ENCODE measurements around the gene FRMD1.

The FRMD1 gene

DNA sequence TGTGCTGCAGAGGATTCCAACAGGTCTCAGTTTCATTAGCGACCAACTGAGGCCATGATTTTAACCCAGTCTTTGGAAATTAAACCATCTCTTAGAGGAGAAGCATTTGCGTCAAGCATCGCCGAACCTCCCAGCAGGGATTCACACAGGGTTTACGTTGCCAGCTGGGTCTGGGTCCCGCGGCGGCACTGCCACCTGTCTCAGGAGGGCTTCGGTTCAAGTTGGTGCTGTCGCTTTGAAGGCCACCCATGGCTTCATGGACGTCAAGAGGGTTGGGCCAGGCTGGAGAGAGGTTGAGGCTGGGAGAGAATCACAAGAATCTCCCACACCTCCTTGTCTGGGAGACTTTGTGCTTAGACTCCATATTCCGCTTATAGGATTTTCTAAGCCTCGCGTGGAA, 43.0 kb upstream of the FRMD1 start:
- TF ChIP-seq POLR2AphosphoS5 (IDR thresholded peaks at IDR 0.05; ENCODE audit: low read depth, low read length) = no peak
- no peak for TF ChIP-seq SIN3A (IDR thresholded peaks at IDR 0.05; ENCODE audit: borderline replicate concordance, insufficient read depth, low read length)

DNA sequence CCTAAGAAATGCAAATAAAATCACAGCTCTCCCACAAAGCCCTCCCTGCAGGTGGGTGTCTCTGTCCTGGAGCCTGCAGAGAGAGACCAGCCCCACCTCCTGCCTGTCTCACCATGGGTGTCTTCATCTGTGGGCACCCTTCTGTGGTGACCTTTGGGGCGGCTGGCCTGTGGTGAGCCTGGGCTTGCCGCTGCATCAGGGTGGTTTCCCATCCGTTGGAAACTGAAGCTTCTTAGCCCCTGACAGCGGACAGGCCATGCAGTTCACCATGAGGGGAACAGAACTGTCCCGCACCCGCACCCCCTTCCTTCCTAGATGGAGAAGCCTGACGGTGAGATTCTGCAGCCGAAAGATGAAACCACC, 42.3 kb upstream of the FRMD1 start:
- TF ChIP-seq, protein P1, sequence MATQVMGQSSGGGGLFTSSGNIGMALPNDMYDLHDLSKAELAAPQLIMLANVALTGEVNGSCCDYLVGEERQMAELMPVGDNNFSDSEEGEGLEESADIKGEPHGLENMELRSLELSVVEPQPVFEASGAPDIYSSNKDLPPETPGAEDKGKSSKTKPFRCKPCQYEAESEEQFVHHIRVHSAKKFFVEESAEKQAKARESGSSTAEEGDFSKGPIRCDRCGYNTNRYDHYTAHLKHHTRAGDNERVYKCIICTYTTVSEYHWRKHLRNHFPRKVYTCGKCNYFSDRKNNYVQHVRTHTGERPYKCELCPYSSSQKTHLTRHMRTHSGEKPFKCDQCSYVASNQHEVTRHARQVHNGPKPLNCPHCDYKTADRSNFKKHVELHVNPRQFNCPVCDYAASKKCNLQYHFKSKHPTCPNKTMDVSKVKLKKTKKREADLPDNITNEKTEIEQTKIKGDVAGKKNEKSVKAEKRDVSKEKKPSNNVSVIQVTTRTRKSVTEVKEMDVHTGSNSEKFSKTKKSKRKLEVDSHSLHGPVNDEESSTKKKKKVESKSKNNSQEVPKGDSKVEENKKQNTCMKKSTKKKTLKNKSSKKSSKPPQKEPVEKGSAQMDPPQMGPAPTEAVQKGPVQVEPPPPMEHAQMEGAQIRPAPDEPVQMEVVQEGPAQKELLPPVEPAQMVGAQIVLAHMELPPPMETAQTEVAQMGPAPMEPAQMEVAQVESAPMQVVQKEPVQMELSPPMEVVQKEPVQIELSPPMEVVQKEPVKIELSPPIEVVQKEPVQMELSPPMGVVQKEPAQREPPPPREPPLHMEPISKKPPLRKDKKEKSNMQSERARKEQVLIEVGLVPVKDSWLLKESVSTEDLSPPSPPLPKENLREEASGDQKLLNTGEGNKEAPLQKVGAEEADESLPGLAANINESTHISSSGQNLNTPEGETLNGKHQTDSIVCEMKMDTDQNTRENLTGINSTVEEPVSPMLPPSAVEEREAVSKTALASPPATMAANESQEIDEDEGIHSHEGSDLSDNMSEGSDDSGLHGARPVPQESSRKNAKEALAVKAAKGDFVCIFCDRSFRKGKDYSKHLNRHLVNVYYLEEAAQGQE (IDR thresholded peaks at IDR 0.05; ENCODE audit: insufficient read depth in 1 of 2, low read depth in 2 of 2, low read length in 2 of 2) = no peak
- TF ChIP-seq TAF1 (IDR thresholded peaks at IDR 0.05; ENCODE audit: borderline replicate concordance, insufficient read depth, low read length) (no peak), FOXP2 (optimal IDR thresholded peaks at IDR 0.05; ENCODE audit: borderline replicate concordance, extremely low read depth, extremely low read length, insufficient read depth) (no peak), SIN3A (IDR thresholded peaks at IDR 0.05; ENCODE audit: borderline replicate concordance, insufficient read depth, low read length) (no peak), POLR2AphosphoS5 (IDR thresholded peaks at IDR 0.05; ENCODE audit: low read depth, low read length) (no peak)

DNA sequence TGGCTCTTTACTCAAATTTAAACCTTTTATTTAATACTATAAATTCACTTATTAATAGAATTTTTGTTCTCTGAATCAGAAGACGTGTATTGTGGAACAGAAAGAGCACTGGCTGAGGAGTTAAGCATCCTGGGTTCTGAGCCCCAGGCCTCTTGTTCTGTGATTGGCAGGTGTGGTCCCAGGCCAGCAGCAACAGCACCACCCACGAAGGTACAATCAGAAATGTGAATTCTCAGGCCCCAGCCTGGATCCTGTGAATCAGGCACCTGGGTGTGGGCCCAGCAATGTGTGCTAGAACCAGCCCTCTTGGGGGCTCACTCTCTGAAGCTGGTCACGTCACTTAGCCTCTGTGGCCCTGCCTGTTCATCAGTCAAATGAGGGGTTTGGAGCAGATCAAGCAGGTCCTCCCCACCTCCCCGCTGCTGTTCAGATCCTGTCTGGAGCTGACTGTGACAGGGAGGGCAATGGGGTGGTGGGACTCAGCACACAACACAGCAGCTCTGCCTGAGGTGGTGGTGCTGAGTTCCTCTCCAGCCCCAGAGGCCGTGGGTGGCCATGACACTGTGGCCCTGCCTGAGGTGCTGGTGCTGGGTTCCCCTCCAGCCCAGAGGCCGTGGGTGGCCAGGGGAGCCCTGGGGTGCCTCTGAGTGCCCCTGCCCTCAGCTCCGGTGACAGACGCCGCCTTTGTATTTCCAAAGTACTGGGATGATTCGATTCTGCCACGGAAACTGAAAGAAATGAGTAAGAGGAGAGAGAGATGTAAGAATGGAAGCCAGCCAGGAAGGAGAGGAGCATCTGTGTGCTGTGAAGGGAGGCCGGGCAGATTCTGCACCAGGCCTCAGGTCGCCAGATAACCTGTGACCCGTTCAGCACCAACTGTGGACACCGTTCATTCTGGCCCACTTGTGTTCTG, 41.6 kb upstream of the FRMD1 start:
- TF ChIP-seq FOXP2 (optimal IDR thresholded peaks at IDR 0.05; ENCODE audit: borderline replicate concordance, extremely low read depth, extremely low read length, insufficient read depth) (no peak), TAF1 (IDR thresholded peaks at IDR 0.05; ENCODE audit: borderline replicate concordance, insufficient read depth, low read length) (no peak), SIN3A (IDR thresholded peaks at IDR 0.05; ENCODE audit: borderline replicate concordance, insufficient read depth, low read length) (no peak), POLR2AphosphoS5 (IDR thresholded peaks at IDR 0.05; ENCODE audit: low read depth, low read length) (no peak)
- TF ChIP-seq, protein P1 (IDR thresholded peaks at IDR 0.05; ENCODE audit: insufficient read depth in 1 of 2, low read depth in 2 of 2, low read length in 2 of 2) = no peak

- TF ChIP-seq TAF1 (IDR thresholded peaks at IDR 0.05; ENCODE audit: borderline replicate concordance, insufficient read depth, low read length) = no peak
Measured at GRCh38 chr6:168119539-168119938, 40.5 kb upstream of the FRMD1 start.

GRCh38 chr6:168118935-168119334, 39.9 kb upstream of the FRMD1 start:
- no peak for TF ChIP-seq SIN3A (IDR thresholded peaks at IDR 0.05; ENCODE audit: borderline replicate concordance, insufficient read depth, low read length)
- no peak for TF ChIP-seq FOXP2 (optimal IDR thresholded peaks at IDR 0.05; ENCODE audit: borderline replicate concordance, extremely low read depth, extremely low read length, insufficient read depth)
- TF ChIP-seq TAF1 (IDR thresholded peaks at IDR 0.05; ENCODE audit: borderline replicate concordance, insufficient read depth, low read length) = no peak

DNA sequence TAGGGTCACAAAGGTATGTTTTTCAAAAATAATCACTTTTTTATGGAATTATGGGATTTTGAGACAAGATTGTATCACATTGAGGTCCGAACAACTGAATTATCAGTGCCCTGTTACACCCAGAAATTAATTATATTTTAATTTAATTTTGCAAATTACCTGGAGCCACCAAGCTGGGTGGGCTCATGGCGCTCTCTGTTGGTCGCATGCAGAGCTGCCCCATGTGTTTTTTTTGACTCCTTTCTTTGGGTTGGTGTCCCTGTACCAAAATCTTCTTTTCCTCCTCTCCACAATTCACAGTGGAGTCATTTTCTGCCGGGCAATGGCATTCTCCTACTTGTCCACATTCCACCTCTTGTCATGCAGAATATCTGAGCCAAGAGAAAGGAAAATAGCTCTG, 38.9 kb upstream of the FRMD1 start:
- TF ChIP-seq SIN3A (IDR thresholded peaks at IDR 0.05; ENCODE audit: borderline replicate concordance, insufficient read depth, low read length) (no peak), TAF1 (IDR thresholded peaks at IDR 0.05; ENCODE audit: borderline replicate concordance, insufficient read depth, low read length) (no peak), FOXP2 (optimal IDR thresholded peaks at IDR 0.05; ENCODE audit: borderline replicate concordance, extremely low read depth, extremely low read length, insufficient read depth) (no peak), POLR2AphosphoS5 (IDR thresholded peaks at IDR 0.05; ENCODE audit: low read depth, low read length) (no peak)
- TF ChIP-seq, protein P1 (IDR thresholded peaks at IDR 0.05; ENCODE audit: insufficient read depth in 1 of 2, low read depth in 2 of 2, low read length in 2 of 2) = no peak

Data from PFSK-1 (cell line).